Measurements from ENCODE around the gene CHSY3.

CHSY3 gene

DNA sequence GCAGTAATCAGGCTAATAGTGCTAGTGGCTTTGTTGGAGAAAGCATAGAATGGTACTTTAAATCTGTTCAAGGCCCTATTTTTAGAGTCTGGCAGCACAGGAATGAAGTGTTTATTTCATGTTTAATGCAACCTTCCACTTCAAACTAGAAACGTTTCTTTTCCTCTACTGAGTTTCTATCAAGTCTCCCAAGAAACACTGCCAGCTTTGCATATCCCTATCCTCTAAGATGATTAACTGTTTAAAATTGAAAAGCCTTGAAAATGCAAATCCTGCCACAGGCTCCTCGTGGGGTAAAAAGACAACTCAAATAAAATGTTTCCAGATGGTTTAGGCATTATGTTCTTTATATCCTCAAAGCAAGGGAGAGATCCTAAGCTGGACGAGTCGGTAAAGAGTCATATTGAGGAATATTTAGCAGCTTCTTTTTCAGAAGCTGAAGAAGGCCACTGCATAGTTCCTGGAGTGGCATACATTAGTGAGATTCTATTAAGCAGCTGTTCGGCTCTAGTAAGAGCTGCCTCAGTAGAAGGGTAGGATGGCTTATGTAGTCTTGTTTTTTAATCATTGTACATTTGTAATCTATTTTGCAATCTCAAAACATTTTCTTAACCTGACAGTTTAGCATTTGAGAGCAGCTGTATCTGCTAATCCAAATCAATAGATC lies 251.2 kb downstream of the CHSY3 start:
- no peak overlapping the region for H3K27ac ChIP-seq
- no peak for TF ChIP-seq CTCF (conservative IDR thresholded peaks at IDR 0.05; ENCODE audit: low read depth)
- ChIA-PET CTCF (interaction anchor here (0.5 to 0.7 kb wide), 3 partner anchors 638 to 1198 kb away, joined by 3 to 4 read pairs (median 3); no protein-coding TSS in a partner anchor), POLR2A (ENCODE audit: low non-redundant PET) (no interaction called here)
- DNase-seq (ENCODE audit: low spot score): no peak

DNA sequence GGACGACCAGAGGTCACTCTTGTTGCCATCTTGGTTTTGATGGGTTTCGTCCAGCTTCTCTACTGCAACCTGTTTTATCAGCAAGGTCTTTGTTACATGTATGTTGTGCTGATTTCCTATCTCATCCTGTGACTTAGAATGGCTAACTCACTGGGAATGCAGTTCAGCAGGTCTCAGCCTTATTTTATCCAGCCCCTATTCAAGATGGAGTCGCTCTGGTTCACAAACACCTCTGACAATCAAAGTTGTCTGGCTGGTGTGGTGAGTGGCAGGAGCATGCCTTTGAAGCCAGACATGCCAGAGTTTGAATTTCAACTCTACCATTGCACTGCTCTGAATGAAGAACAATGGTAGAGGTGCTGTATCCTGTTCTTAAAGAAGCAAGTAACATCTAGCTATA lies 253.8 kb downstream of the CHSY3 start:
- ChIA-PET CTCF (no interaction called here), POLR2A (ENCODE audit: low non-redundant PET) (no interaction called here)
- no peak for TF ChIP-seq CTCF (conservative IDR thresholded peaks at IDR 0.05; ENCODE audit: low read depth)
- H3K27ac ChIP-seq: no peak overlapping the region
- DNase-seq (ENCODE audit: low spot score): no peak

GRCh38 chr5:130159968-130160367 lies 255.7 kb downstream of the CHSY3 start:
- H3K27ac ChIP-seq: no peak overlapping the region
- ChIA-PET POLR2A (ENCODE audit: low non-redundant PET) (no interaction called here), CTCF (no interaction called here)
- no peak for TF ChIP-seq CTCF (conservative IDR thresholded peaks at IDR 0.05; ENCODE audit: low read depth)
- DNase-seq (ENCODE audit: low spot score): no peak

DNA sequence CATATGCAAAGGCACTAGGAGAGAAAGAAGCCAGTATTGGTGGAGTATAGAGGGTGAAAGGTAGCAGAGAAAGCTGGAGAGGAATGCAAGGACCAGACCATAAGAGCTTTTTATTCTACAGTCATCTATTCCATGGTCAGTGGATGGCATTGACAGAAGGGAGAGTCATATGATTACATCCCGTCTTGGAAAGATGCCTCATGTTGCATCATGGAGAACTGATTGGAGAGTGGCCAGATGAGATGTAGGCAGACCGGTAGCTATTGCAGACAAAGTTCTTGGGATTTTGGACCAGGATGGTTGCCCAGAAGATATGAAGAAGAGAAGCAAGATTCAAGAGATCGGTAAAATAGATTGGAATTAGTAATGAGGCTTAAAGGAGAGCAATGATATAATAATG lies 260.7 kb downstream of the CHSY3 start:
- CTCF ChIA-PET: no interaction called here
- POLR2A ChIA-PET (ENCODE audit: low non-redundant PET): no interaction called here
- H3K27ac ChIP-seq: no peak overlapping the region
- peak; percentile 25 for DNase-seq (ENCODE audit: low spot score)
- no peak for TF ChIP-seq CTCF (conservative IDR thresholded peaks at IDR 0.05; ENCODE audit: low read depth)

DNA sequence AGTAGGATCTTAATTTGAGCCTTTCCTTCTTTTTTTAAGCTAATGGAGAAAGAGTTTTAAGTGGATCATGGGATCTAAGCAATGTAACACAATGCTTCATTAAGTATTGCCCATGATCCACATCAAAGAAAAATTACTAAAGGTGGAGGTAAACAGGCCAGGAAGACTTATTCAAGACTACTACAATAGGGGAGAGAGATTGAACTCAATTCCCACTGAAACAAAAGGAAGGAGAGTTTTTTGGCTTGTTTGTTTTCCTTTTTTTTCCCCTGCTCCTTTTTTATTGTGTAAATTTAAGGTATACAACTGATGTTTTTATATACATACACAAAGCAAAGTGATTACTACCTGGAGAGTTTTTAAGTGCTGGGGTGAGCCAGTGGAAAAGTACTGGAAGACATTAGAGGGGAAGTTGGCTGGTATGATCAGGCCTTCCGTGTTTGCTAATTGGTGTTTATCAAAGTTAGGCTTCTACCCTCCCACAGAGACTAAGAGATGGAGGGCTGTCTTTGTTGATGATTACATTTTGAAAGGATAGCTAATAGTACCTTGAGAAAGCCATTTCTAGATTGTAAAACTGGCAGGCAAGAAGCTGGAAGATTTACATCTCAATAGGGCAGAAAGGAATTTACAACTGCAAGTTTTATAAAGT lies 262.7 kb downstream of the CHSY3 start:
- no peak for TF ChIP-seq CTCF (conservative IDR thresholded peaks at IDR 0.05; ENCODE audit: low read depth)
- POLR2A ChIA-PET (ENCODE audit: low non-redundant PET): no interaction called here
- no peak overlapping the region for H3K27ac ChIP-seq
- CTCF ChIA-PET: no interaction called here
- DNase-seq (ENCODE audit: low spot score): no peak

DNA sequence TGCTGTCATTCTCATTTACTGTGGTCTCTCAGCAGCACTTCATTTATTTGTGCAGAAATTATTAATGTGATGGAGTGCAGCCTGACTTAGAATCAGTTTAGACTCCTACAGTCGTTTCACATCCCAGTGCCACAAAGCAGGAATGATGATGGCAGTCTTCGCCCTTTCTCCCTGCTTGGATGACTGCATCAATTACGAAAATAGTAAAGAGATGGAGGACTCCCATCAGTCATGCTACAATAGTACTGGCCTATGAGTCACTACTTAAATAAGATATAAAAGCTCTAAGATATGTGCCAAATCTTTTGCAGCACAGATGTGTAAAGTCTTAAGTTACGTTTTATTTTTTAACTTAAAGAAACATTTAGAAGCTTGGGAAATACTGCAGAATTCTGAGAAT lies 263.9 kb downstream of the CHSY3 start:
- POLR2A ChIA-PET (ENCODE audit: low non-redundant PET): no interaction called here
- peak; percentile 12 for DNase-seq (ENCODE audit: low spot score)
- no peak overlapping the region for H3K27ac ChIP-seq
- TF ChIP-seq CTCF (conservative IDR thresholded peaks at IDR 0.05; ENCODE audit: low read depth): no peak
- CTCF ChIA-PET: interaction anchor here (0.6 kb wide), 1 partner anchor 140 kb away, joined by 4 read pairs; no protein-coding TSS in a partner anchor
